GM12892 (cell line): ENCODE measurements around the gene SLC35F1.
"Not testable (repeated sequence)": the region's sequence is repeated elsewhere in the genome, so short reads cannot be mapped to it uniquely, and the experiment has no call there.

ENCODE experiments used
- DNase-seq: peaks from one replicate; pipeline ENCODE4 v3.0.0; 2011; ENCODE audit not compliant: insufficient read length
- FAIRE-seq: peaks from 2 replicates; lab custom pipeline; 2011; peaks lifted over from hg19 to GRCh38; lab: Jason Lieb, UNC
- POLR2A ChIP-seq: IDR thresholded peaks from 2 replicates; pipeline ENCODE4 v1.6.1; 2011; ENCODE audit warnings: low read depth, low read length, control low read depth
- POLR2AphosphoS5 ChIP-seq: IDR thresholded peaks from 2 replicates; pipeline ENCODE4 v1.6.1; 2011; ENCODE audit warnings: low read depth, low read length, control low read depth
- TAF1 ChIP-seq: IDR thresholded peaks from 2 replicates; pipeline ENCODE4 v1.6.1; 2011; ENCODE audit warnings: low read depth, mild to moderate bottlenecking, control low read depth, low read length, borderline replicate concordance

Gene SLC35F1

DNA sequence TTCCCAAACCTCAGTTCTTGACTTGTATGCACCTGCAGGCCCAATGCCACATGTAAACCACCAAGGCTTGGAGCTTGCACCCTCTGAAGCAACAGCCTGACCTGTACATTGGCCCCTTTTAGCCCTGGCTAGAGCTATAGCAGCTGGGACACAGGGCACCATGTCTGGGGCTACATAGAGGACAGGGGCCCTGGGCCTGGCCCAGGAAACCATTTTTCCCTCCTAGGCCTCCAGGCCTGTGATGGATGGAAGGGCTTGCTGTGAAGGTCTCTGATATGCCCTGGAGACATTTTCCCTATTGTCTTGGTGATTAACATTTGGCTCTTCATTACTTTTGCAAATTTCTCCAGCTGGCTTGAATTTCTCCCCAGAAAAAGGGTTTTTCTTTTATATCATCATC is 64.6 kb downstream of the SLC35F1 start:
- FAIRE-seq, result no peak
- TF ChIP-seq POLR2A, result no peak
- TF ChIP-seq POLR2AphosphoS5, result no peak
- no peak for TF ChIP-seq TAF1
- DNase-seq, result no peak

DNA sequence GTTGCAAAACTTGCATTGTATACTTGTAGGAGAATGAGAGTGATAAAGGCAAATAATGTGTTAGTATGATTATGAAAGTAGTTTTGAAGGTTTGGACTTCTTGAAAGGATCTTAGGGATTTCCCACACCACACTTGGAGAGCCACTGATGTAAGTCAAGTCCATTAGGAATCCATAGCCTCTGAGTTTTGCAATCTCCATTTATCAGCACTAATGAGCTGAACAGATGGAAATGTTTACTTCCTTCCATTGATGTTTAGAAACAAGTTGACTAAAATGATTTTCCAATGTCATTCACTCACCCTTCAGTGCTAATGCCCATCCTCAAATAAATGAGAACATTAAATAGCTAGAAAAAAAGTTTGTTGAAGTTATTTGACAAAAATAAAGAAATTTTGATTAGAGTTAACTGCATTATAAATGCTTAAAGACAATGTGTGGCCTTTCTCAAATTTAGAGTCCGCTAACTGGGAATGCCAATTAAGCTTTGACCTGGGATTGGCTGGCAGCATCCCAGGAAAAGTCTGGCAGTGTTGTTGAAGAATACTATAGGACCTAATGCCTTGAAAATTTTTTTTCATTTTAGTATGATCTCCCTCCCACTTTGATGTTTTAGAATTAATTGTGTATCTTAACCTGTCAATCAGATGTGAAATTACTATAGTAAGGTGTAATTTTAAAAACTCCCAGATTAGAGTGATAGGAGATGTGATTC is 68.0 kb downstream of the SLC35F1 start:
- no peak for DNase-seq
- no peak for TF ChIP-seq TAF1
- no peak for TF ChIP-seq POLR2AphosphoS5
- no peak for FAIRE-seq

DNA sequence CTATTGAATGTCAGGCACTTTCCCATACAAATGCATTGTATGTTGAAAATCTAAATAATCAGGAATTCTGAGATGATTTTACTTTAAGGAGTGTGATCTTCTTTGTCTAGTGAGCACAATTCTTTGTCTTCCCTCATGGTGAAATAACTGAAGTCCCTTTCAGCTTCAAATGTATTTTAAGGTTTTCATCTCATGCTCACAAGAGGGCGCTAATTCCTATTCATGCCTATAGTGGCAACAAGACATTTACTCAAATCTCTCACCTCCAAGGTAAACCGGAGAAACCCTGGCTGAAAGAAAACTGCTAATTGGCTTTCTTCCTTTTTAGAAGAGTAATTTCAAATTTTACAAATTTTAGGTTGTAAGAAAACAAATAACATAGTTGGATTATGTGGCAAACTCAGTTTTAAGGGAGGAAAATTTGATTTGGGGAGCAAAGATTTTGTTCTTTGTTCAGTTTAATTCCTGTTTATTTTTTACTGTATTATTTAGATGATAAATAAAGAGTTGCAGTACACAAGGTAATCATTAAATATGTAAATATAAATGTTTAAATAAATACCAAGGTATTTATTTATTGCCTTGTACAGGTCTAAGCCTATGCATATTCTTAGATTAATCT is 69.1 kb downstream of the SLC35F1 start:
- FAIRE-seq, result peak; percentile 40
- TF ChIP-seq POLR2A, result no peak
- no peak for TF ChIP-seq POLR2AphosphoS5
- no peak for TF ChIP-seq TAF1
- DNase-seq, result peak; percentile 2

DNA sequence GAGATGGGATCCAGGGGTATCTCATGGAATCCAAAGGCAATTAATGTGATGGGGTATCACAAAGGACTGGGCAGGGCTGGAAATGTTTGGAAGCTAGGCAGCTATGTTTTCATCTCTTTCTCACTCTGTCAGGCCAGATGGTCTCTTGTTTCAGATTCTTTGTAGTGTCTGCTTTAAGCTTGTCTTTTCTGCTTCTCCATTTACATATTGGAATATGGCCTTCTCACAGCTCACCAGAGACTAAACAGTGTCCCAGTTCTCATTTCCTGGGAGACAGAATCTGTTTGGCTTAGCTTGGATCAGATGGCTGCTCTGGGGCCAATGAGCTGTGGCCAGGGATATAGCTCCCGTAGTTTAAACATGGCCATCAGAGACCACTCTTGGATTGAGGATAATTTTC is 78.9 kb downstream of the SLC35F1 start:
- DNase-seq (no peak), FAIRE-seq (no peak)
- TF ChIP-seq TAF1 (no peak), POLR2A (no peak), POLR2AphosphoS5 (no peak)

DNA sequence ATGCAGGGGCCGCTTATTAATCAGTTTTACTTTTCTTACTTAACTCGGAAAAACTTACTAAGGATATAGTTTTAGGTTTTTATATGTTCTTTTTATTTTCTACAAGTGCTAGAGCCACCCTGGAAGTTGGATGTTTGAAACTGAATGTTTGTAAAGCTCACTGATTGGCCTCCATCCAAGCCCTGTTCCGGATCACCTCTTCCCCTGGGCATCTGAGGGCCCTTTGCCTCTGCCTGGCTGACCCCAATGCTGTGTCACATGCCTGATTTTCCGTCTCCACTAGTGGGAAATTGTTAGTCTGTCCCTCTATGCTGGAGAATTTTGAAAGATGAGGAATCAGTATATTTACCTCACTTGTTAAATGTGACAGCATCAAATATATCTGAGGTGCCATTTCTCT is 79.3 kb downstream of the SLC35F1 start:
- TF ChIP-seq TAF1, result no peak
- TF ChIP-seq POLR2AphosphoS5, result no peak
- TF ChIP-seq POLR2A, result no peak
- DNase-seq (no peak), FAIRE-seq (no peak)

DNA sequence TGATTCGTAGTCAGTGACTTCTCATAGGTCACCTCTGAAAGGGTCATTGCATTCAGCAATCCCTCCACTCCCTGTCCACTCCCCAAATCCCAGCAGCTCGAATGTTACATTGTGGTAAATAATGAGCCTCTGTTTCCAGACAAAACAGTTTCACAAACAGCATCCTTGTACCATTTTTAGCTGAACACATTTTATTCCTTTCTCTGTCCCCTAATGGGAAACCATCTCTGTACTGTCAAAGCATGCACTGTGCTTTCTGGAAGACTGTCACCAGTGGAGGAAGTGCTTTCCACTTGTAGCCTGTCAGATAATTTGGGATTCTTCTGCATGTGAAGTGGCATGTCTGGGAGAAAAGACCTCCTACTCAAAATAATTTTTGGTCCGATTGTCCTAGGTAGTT is 82.0 kb downstream of the SLC35F1 start:
- DNase-seq (no peak), FAIRE-seq (no peak)
- no peak for TF ChIP-seq POLR2A
- no peak for TF ChIP-seq TAF1
- no peak for TF ChIP-seq POLR2AphosphoS5

DNA sequence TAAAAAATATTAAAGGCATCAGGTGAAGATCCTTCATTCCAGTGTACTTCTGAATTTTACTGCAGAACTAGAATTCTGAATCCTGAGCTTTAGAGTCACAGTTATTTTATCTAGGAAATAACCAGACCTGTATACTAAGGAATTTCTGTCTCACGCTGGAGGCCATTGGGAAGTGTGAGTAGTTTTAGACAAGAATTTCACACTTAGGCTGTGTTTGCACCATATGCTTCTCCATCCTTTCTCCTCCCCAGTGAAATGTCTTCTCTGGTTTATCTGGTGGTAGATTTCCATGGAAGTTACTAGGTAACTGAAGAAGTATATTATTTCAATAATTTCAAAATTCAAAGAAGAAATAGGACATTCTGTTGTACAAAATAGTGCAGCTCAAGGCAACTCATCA is 83.1 kb downstream of the SLC35F1 start:
- no peak for FAIRE-seq
- no peak for DNase-seq
- TF ChIP-seq POLR2AphosphoS5 (no peak), POLR2A (no peak), TAF1 (no peak)

DNA sequence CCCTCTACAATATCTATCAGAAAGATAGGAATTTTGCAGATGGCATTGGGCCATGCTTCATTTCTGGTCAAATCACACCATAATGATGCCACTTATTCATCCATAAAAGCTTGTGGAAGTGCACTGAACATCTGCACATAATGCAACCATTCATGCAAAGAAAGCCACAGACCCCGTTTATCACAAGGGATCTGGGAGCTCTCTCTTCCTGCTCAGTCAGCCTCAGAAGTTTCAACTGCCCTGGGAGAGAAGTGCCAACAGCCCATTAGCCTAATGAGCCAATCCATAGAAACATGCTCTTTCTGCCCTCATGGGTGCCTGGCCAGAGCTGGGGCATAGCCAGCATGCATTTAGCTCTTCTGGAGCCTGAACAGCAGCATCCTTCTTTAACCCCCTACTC is 85.8 kb downstream of the SLC35F1 start:
- FAIRE-seq (no peak), DNase-seq (no peak)
- no peak for TF ChIP-seq TAF1
- no peak for TF ChIP-seq POLR2AphosphoS5
- no peak for TF ChIP-seq POLR2A

DNA sequence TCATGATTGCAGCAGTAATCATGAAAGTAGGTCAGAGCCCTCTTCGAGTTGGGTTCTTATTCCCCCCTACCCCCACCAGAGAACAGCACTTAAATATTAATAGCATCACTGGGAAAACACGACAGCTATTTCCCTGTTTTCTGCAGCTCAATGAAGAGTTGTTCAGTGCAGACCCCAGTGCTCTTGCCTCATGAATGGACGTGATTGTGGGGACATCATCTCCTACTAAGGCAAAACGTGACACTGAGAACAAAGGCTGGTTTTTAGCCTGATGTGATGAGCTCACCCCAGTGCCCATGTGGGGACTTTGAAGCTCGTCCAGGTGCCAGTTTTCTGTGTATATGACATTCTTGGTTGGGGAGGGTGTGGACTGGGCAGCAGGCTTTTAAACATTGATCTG is 105.9 kb downstream of the SLC35F1 start:
- TF ChIP-seq POLR2A, result no peak
- no peak for TF ChIP-seq POLR2AphosphoS5
- no peak for TF ChIP-seq TAF1
- no peak for FAIRE-seq
- DNase-seq, result no peak

DNA sequence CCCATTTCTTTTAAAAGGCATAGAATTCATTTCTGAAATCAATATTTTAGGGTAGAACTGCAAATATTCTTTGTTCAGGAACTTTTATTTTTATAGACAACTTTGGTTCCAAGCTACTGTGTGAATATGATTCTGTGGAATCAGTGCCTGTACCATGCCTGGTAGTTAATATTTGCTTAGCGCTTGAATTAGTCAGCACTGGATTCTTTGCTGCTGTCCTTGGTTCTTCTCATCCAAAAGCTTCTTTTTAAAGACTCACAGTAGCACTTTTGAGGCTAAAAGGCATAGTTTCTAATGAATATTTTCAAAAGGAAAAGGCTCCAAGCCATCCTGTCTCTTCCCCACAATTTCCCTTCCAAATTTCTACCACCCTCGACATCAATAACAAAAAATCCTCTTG is 109.5 kb downstream of the SLC35F1 start:
- no peak for FAIRE-seq
- no peak for DNase-seq
- TF ChIP-seq POLR2AphosphoS5, result no peak
- no peak for TF ChIP-seq TAF1

DNA sequence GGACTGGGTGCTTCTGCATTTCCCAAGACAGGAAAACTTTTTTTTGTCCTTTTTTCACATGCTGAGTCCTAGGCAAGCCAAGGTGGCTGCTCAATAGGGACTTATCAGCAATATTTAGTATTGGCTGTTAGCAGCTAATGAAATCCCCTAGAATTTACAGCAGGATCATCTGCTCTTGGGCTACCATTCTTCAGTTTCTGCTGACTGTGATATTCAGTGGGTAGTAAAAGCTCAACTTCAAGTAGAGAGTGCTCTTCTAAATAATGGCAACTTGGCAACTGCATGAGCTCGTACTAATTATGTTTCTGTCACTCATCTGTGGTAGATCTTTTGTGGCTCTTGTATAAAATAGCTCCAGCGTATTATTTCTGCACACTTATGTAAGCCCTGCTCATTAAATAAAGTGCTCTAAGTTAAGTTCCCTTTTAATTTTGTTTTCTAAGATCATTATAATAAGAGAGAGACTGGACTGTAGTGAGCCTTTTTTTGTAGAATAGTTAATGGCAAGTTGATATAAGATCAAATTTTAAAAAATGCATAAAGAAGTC is 110.3 kb downstream of the SLC35F1 start:
- no peak for TF ChIP-seq TAF1
- TF ChIP-seq POLR2A, result no peak
- no peak for TF ChIP-seq POLR2AphosphoS5
- FAIRE-seq, result no peak
- no peak for DNase-seq

DNA sequence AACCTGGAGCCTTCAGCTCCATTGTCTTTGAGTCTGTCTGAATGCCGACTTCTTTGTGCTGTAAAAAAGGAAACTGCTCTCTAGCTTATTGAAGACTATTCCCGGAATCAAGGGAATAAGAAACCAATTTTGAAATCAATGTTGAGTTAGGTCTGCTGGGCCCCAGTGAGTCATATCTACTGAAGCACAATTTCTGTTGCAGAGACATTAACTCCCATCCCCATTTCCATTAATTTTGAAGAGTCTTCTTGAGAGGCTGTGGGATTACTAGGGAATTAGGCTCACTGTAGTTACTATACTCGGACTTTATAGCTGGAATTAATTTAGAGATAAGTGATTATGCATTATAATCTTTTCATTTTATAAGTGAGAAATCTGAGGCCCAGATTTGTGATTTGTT is 116.7 kb downstream of the SLC35F1 start:
- DNase-seq (no peak), FAIRE-seq (no peak)
- TF ChIP-seq POLR2AphosphoS5, result no peak
- TF ChIP-seq POLR2A, result no peak
- no peak for TF ChIP-seq TAF1

DNA sequence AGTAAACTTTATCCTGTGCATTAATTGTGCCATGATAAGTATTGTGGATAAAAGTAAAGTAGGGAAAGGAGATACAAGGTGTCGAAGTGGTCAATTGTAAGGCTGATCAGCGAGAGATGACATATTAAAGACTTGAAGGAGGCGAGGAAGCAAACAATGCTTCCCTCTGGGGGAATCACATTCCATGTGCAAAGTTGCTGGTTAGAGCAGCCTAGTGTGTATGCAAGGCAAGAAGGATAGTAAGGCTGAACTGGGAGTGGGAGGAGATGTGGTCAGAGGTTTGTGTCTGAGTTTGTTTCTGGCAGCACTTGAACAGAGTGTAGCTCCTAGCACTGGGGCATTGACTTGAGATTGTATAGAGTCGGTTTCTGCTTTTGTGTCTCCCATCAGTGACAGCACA is 122.9 kb downstream of the SLC35F1 start:
- FAIRE-seq, result no peak
- no peak for DNase-seq
- TF ChIP-seq POLR2A (no peak), POLR2AphosphoS5 (no peak), TAF1 (no peak)

DNA sequence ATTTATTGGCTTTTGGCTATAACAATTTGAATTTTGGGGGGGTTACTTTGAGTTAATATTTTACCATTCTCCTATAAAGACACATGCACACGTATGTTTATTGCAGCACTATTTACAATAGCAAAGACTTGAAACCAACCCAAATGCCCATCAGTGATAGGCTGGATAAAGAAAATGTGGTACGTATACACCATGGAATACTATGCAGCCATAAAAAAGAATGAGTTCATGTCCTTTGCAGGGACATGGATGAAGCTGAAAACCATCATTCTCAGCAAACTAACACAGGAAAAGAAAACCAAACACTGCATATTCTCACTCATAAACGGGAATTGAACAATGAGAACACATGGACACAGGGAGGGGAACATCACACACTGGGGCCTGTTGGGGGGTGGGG is 130.4 kb downstream of the SLC35F1 start:
- not testable (repeated sequence) for DNase-seq, FAIRE-seq
